IgD-negative memory B cell (primary cell): ENCODE data around the gene DGCR2. TPM values are rescaled to one million over a fixed set of nuclear protein-coding genes. Genes with fewer than 3 reads are reported as not detected.
"Not testable (repeated sequence)": the region's sequence is repeated elsewhere in the genome, so short reads cannot be mapped to it uniquely, and the experiment has no call there.

Experiments
- H3K27ac Mint-ChIP-seq, 3 donors: one replicate each; pipeline ENCODE4 v1.8.0; 2020 to 2022; ENCODE audit warnings: mild to moderate bottlenecking in 3 of 3, mixed read lengths in 3 of 3, moderate library complexity in 1 of 3
- H3K27me3 Mint-ChIP-seq: one replicate; pipeline ENCODE4 v1.8.0; 2021; ENCODE audit warnings: mixed read lengths
- H3K36me3 Mint-ChIP-seq: one replicate; pipeline ENCODE4 v1.8.0; 2020; ENCODE audit warnings: mild to moderate bottlenecking, mixed read lengths
- H3K4me1 Mint-ChIP-seq, 3 donors: one replicate each; pipeline ENCODE4 v1.8.0; 2020 to 2022; ENCODE audit warnings: mixed read lengths in 3 of 3, mild to moderate bottlenecking in 1 of 3
- H3K4me3 Mint-ChIP-seq, 4 donors: one replicate each; pipeline ENCODE4 v1.8.0; 2020 to 2022; ENCODE audit warnings: mild to moderate bottlenecking in 4 of 4, mixed read lengths in 4 of 4, moderate library complexity in 3 of 4
- H3K9me3 Mint-ChIP-seq, 3 donors: one replicate each; pipeline ENCODE4 v1.8.0; 2020 to 2021; ENCODE audit warnings: mixed read lengths in 3 of 3, mild to moderate bottlenecking in 1 of 3
- polyA plus RNA-seq: library from polyadenylated mRNA; unstranded; fragments of 300-500 nt; fragmentation: Illumina TruSeq; gene quantifications from one replicate; pipeline ENCODE4 v1.2.3, GENCODE V29; 2021

DGCR2 gene
- polyA plus RNA-seq, 1 donor from 2014 or later, result 29.1 TPM

DNA sequence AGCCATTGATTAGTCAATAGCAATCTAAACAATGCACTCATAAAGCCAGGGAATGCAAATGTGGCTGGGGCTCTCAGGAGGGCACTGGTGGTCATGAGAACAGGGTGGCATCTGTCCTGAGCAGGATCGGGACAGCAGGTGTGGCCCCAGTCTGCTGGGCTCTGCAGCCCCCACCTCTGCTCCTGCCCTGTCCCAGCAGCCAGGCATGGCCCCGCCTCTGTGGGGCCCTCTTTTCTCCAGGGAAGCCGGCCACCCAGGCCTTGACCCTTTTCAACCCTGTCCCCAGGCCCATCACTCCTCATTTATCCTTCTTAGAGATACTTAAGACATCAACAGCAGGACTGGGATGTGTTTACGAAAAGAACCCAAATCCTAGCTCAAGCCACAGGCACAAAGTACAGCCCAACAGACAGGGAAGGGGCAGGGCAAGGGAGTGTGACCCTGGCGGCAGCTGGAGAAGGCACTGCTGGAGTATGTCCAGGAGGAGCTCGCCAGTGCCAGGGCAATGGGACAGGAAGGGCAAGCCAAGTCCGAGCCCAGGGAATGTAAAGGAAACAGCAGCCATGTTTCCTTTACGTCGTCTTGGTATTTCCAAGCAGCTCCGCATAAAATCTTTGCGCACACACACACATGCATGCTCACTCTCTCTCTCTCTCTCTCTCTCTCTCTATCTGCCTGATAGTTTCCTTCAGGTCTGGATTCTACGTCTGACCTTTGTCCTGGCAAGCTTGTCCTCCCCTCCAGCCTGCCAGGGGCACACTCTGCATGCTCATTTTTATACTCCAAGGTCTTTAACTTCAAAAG is 59.9 kb downstream of the DGCR2 start:
- no peaks in the 10 kb centered on the region for H3K27me3 Mint-ChIP-seq
- H3K4me1 Mint-ChIP-seq, result no peaks in the 10 kb centered on the region
- peak overlapping the region in 1 of 4 donors; percentile 14 for H3K4me3 Mint-ChIP-seq

GRCh38 chr22:19061471-19062138 is 60.6 kb downstream of the DGCR2 start:
- no peak overlapping the region for H3K4me3 Mint-ChIP-seq
- no peaks in the 10 kb centered on the region for H3K27me3 Mint-ChIP-seq
- no peaks in the 10 kb centered on the region for H3K9me3 Mint-ChIP-seq
- H3K27ac Mint-ChIP-seq, result no peak overlapping the region
- no peaks in the 10 kb centered on the region for H3K4me1 Mint-ChIP-seq
- H3K36me3 Mint-ChIP-seq, result peaks cover 7% of the 10 kb centered on the region

More for the DNA sequence above, 59.9 kb downstream of the DGCR2 start:
- H3K36me3 Mint-ChIP-seq, result peaks cover 7% of the 10 kb centered on the region
- no peak overlapping the region for H3K27ac Mint-ChIP-seq
- no peaks in the 10 kb centered on the region for H3K9me3 Mint-ChIP-seq

- Mint-ChIP-seq H3K27ac (no peak overlapping the region), H3K36me3 (peaks cover 5% of the 10 kb centered on the region)
Measured at GRCh38 chr22:19060356-19061009, 61.7 kb downstream of the DGCR2 start.

GRCh38 chr22:19059481-19060278 is 62.5 kb downstream of the DGCR2 start:
- no peak overlapping the region for H3K4me3 Mint-ChIP-seq
- peak overlapping the region in 1 of 3 donors; percentile 55 for H3K27ac Mint-ChIP-seq
- no peaks in the 10 kb centered on the region for H3K9me3 Mint-ChIP-seq
- no peaks in the 10 kb centered on the region for H3K27me3 Mint-ChIP-seq
- H3K36me3 Mint-ChIP-seq, result peaks cover 6% of the 10 kb centered on the region
- peaks cover 0 to 2% (median 0%) of the 10 kb centered on the region in 3 donors for H3K4me1 Mint-ChIP-seq

More at GRCh38 chr22:19060356-19061009, 61.7 kb downstream of the DGCR2 start:
- H3K4me1 Mint-ChIP-seq, result peaks cover 0 to 1% (median 0%) of the 10 kb centered on the region in 3 donors
- no peaks in the 10 kb centered on the region for H3K9me3 Mint-ChIP-seq
- H3K4me3 Mint-ChIP-seq, result no peak overlapping the region
- no peaks in the 10 kb centered on the region for H3K27me3 Mint-ChIP-seq

- Mint-ChIP-seq H3K36me3 (peaks cover 6% of the 10 kb centered on the region), H3K27ac (peak overlapping the region in 1 of 3 donors; percentile 55), H3K4me3 (no peak overlapping the region), H3K4me1 (peaks cover 0 to 2% (median 0%) of the 10 kb centered on the region in 3 donors), H3K9me3 (no peaks in the 10 kb centered on the region), H3K27me3 (no peaks in the 10 kb centered on the region)
Measured at GRCh38 chr22:19058713-19059451, 63.3 kb downstream of the DGCR2 start.

- Mint-ChIP-seq H3K4me1 (peaks cover 0 to 2% (median 0%) of the 10 kb centered on the region in 3 donors), H3K4me3 (no peak overlapping the region), H3K27me3 (no peaks in the 10 kb centered on the region), H3K36me3 (peaks cover 6% of the 10 kb centered on the region), H3K27ac (no peak overlapping the region), H3K9me3 (no peaks in the 10 kb centered on the region)
Measured at GRCh38 chr22:19057999-19058491, 64.2 kb downstream of the DGCR2 start.

- H3K36me3 Mint-ChIP-seq, result peaks cover 3% of the 10 kb centered on the region
- no peak overlapping the region for H3K4me3 Mint-ChIP-seq
- H3K9me3 Mint-ChIP-seq, result no peaks in the 10 kb centered on the region
- no peaks in the 10 kb centered on the region for H3K27me3 Mint-ChIP-seq
- H3K4me1 Mint-ChIP-seq, result peaks cover 0 to 2% (median 0%) of the 10 kb centered on the region in 3 donors
- H3K27ac Mint-ChIP-seq, result no peak overlapping the region
Measured at GRCh38 chr22:19057539-19057938, 64.7 kb downstream of the DGCR2 start.

DNA sequence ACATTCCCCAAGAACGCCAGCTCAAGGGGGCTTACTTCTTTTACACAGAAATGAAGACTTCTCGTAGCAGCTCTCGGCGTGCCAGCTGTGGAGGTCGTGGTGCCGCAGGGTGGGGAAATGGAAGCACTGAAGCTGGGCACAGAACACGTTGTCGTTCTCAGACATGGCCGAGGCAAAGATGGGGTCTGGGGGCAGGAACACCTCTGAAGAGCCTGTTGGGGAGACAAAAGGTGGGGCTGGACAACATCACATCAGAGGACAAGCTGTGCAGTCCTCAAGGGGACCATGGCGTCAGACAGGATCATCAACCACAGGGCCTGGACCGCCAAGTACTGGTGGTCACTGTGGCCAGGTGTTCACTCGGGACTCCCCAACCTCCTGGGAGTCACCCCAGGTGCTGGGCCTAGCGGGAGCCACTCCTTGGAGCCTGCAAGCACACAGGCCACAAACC is 65.2 kb downstream of the DGCR2 start:
- Mint-ChIP-seq H3K27me3 (no peaks in the 10 kb centered on the region), H3K36me3 (peaks cover 3% of the 10 kb centered on the region), H3K27ac (peak overlapping the region in 1 of 3 donors; percentile 73), H3K4me1 (peaks cover 0 to 2% (median 0%) of the 10 kb centered on the region in 3 donors), H3K9me3 (no peaks in the 10 kb centered on the region), H3K4me3 (no peak overlapping the region)

GRCh38 chr22:19055801-19056200 is 66.4 kb downstream of the DGCR2 start:
- no peaks in the 10 kb centered on the region for H3K27me3 Mint-ChIP-seq
- peaks cover 0 to 2% (median 0%) of the 10 kb centered on the region in 3 donors for H3K4me1 Mint-ChIP-seq
- no peaks in the 10 kb centered on the region for H3K9me3 Mint-ChIP-seq
- no peak overlapping the region for H3K4me3 Mint-ChIP-seq
- peaks cover 3% of the 10 kb centered on the region for H3K36me3 Mint-ChIP-seq
- no peak overlapping the region for H3K27ac Mint-ChIP-seq

- no peaks in the 10 kb centered on the region for H3K9me3 Mint-ChIP-seq
- no peak overlapping the region for H3K27ac Mint-ChIP-seq
- peaks cover 3% of the 10 kb centered on the region for H3K36me3 Mint-ChIP-seq
- H3K4me3 Mint-ChIP-seq, result no peak overlapping the region
- H3K27me3 Mint-ChIP-seq, result no peaks in the 10 kb centered on the region
- peaks cover 0 to 4% (median 0%) of the 10 kb centered on the region in 3 donors for H3K4me1 Mint-ChIP-seq
Measured at GRCh38 chr22:19052941-19053541, 69.2 kb downstream of the DGCR2 start.

GRCh38 chr22:19051381-19052072 is 70.7 kb downstream of the DGCR2 start:
- no peaks in the 10 kb centered on the region for H3K9me3 Mint-ChIP-seq
- H3K4me1 Mint-ChIP-seq, result peaks cover 0 to 4% (median 0%) of the 10 kb centered on the region in 3 donors
- H3K4me3 Mint-ChIP-seq, result peak overlapping the region in 2 of 4 donors; percentile 1 to 55
- H3K27ac Mint-ChIP-seq, result no peak overlapping the region
- no peaks in the 10 kb centered on the region for H3K27me3 Mint-ChIP-seq
- H3K36me3 Mint-ChIP-seq, result peaks cover 3% of the 10 kb centered on the region

GRCh38 chr22:19050847-19051246 is 71.4 kb downstream of the DGCR2 start:
- H3K9me3 Mint-ChIP-seq, H3K27me3 Mint-ChIP-seq, H3K36me3 Mint-ChIP-seq, H3K4me3 Mint-ChIP-seq, H3K27ac Mint-ChIP-seq, H3K4me1 Mint-ChIP-seq: not testable (repeated sequence)

- no peaks in the 10 kb centered on the region for H3K27me3 Mint-ChIP-seq
- no peaks in the 10 kb centered on the region for H3K9me3 Mint-ChIP-seq
- no peak overlapping the region for H3K27ac Mint-ChIP-seq
- peaks cover 0 to 2% (median 0%) of the 10 kb centered on the region in 3 donors for H3K4me1 Mint-ChIP-seq
- no peak overlapping the region for H3K4me3 Mint-ChIP-seq
- H3K36me3 Mint-ChIP-seq, result peaks cover 5% of the 10 kb centered on the region
Measured at GRCh38 chr22:19050117-19050516, 72.1 kb downstream of the DGCR2 start.
